SJSA1 (cell line): Measurements from ENCODE around the gene ABLIM3. TPM values are rescaled to one million over a fixed set of nuclear protein-coding genes. Genes with fewer than 3 reads are reported as not detected.

Experiments used
- DNase-seq, 2 experiments: peaks; one replicate each; pipeline ENCODE4 v3.0.0-alpha.2; 2015 to 2020; ENCODE audit warnings: low spot score in 2 of 2, low read depth in 1 of 2
- H3K27ac ChIP-seq: fragments of 250-450 bp; sonication (Bioruptor Pico); 2 replicates; pipeline ENCODE4 v1.5.1; 2020; ENCODE audit warnings: mild to moderate bottlenecking, moderate library complexity
- H3K27me3 ChIP-seq: fragments of 250-450 bp; sonication (Bioruptor Pico); replicated peaks from 2 replicates; pipeline ENCODE4 v1.5.1; 2020; ENCODE audit warnings: mild to moderate bottlenecking, moderate library complexity
- H3K36me3 ChIP-seq: fragments of 250-450 bp; sonication (Bioruptor Pico); 2 replicates; pipeline ENCODE4 v1.5.1; 2020; ENCODE audit warnings: mild to moderate bottlenecking
- H3K4me1 ChIP-seq: fragments of 250-450 bp; sonication (Bioruptor Pico); replicated peaks from 2 replicates; pipeline ENCODE4 v1.6.1; 2021; ENCODE audit warnings: mild to moderate bottlenecking
- H3K4me3 ChIP-seq: fragments of 250-450 bp; sonication (Bioruptor Pico); 2 replicates; pipeline ENCODE4 v1.5.1; 2020; ENCODE audit warnings: mild to moderate bottlenecking
- H3K9me3 ChIP-seq: fragments of 250-450 bp; sonication (Bioruptor Pico); replicated peaks from 2 replicates; pipeline ENCODE4 v1.5.1; 2020; ENCODE audit warnings: mild to moderate bottlenecking
- total RNA-seq: library from RNA; depleted of rRNA; stranded (reverse); fragments of >200 nt; shearing (Covaris generic); gene quantifications from 2 replicates; pipeline ENCODE4 v1.2.3, GENCODE V29; 2014

ABLIM3 gene
- total RNA-seq, 1 experiment from 2014 or later: 32.8 TPM

GRCh38 chr5:149228618-149229297 lies 87.5 kb downstream of the ABLIM3 start:
- H3K36me3 ChIP-seq: peaks cover 36% of the 10 kb centered on the region
- H3K27ac ChIP-seq: peak overlapping the region; percentile 40
- H3K4me3 ChIP-seq: no peak overlapping the region
- no peaks in the 10 kb centered on the region for H3K9me3 ChIP-seq
- DNase-seq: peak; percentile 84 to 87
- H3K4me1 ChIP-seq: peaks cover 34% of the 10 kb centered on the region
- H3K27me3 ChIP-seq: no peaks in the 10 kb centered on the region

GRCh38 chr5:149229298-149229937 lies 88.1 kb downstream of the ABLIM3 start:
- peaks cover 37% of the 10 kb centered on the region for H3K36me3 ChIP-seq
- peak overlapping the region; percentile 20; the same call in 1 of the 2 replicates for H3K27ac ChIP-seq
- DNase-seq: no peak
- H3K4me1 ChIP-seq: peaks cover 34% of the 10 kb centered on the region
- H3K9me3 ChIP-seq: no peaks in the 10 kb centered on the region
- H3K27me3 ChIP-seq: no peaks in the 10 kb centered on the region
- H3K4me3 ChIP-seq: no peak overlapping the region

GRCh38 chr5:149235841-149236240 lies 94.5 kb downstream of the ABLIM3 start:
- no peak for DNase-seq
- H3K9me3 ChIP-seq: no peaks in the 10 kb centered on the region
- no peak overlapping the region for H3K27ac ChIP-seq
- no peaks in the 10 kb centered on the region for H3K27me3 ChIP-seq
- peaks cover 75% of the 10 kb centered on the region for H3K36me3 ChIP-seq
- no peaks in the 10 kb centered on the region for H3K4me1 ChIP-seq
- H3K4me3 ChIP-seq: no peak overlapping the region

- DNase-seq: no peak
- Histone ChIP-seq H3K27ac (no peak overlapping the region), H3K36me3 (peaks cover 84% of the 10 kb centered on the region)
These were observed 96.4 kb downstream of the ABLIM3 start for GRCh38 chr5:149237662-149238061.

GRCh38 chr5:149238540-149238939 lies 97.2 kb downstream of the ABLIM3 start:
- Histone ChIP-seq H3K27ac (no peak overlapping the region), H3K36me3 (peaks cover 81% of the 10 kb centered on the region), H3K27me3 (no peaks in the 10 kb centered on the region), H3K4me1 (no peaks in the 10 kb centered on the region), H3K4me3 (no peak overlapping the region), H3K9me3 (no peaks in the 10 kb centered on the region)
- no peak for DNase-seq

More at GRCh38 chr5:149237662-149238061, 96.4 kb downstream of the ABLIM3 start:
- no peaks in the 10 kb centered on the region for H3K4me1 ChIP-seq
- H3K9me3 ChIP-seq: no peaks in the 10 kb centered on the region
- H3K27me3 ChIP-seq: no peaks in the 10 kb centered on the region
- H3K4me3 ChIP-seq: no peak overlapping the region

GRCh38 chr5:149239917-149240316 lies 98.6 kb downstream of the ABLIM3 start:
- Histone ChIP-seq H3K27ac (no peak overlapping the region), H3K36me3 (peaks cover 77% of the 10 kb centered on the region), H3K27me3 (no peaks in the 10 kb centered on the region), H3K9me3 (no peaks in the 10 kb centered on the region), H3K4me3 (no peak overlapping the region), H3K4me1 (no peaks in the 10 kb centered on the region)
- no peak for DNase-seq

GRCh38 chr5:149240354-149240998 lies 99.2 kb downstream of the ABLIM3 start:
- H3K4me3 ChIP-seq: no peak overlapping the region
- no peaks in the 10 kb centered on the region for H3K4me1 ChIP-seq
- no peaks in the 10 kb centered on the region for H3K27me3 ChIP-seq
- no peaks in the 10 kb centered on the region for H3K9me3 ChIP-seq
- DNase-seq: no peak
- H3K36me3 ChIP-seq: peaks cover 77% of the 10 kb centered on the region
- no peak overlapping the region for H3K27ac ChIP-seq

- DNase-seq: no peak
- no peaks in the 10 kb centered on the region for H3K9me3 ChIP-seq
- H3K36me3 ChIP-seq: peaks cover 80% of the 10 kb centered on the region
- no peaks in the 10 kb centered on the region for H3K27me3 ChIP-seq
- H3K4me1 ChIP-seq: no peaks in the 10 kb centered on the region
- H3K4me3 ChIP-seq: no peak overlapping the region
- H3K27ac ChIP-seq: no peak overlapping the region
These were observed 101.0 kb downstream of the ABLIM3 start for GRCh38 chr5:149242339-149242738.

- no peak for DNase-seq
- no peaks in the 10 kb centered on the region for H3K4me1 ChIP-seq
- H3K36me3 ChIP-seq: peaks cover 83% of the 10 kb centered on the region
- H3K27me3 ChIP-seq: no peaks in the 10 kb centered on the region
- no peak overlapping the region for H3K27ac ChIP-seq
- H3K9me3 ChIP-seq: no peaks in the 10 kb centered on the region
- no peak overlapping the region for H3K4me3 ChIP-seq
These were observed 105.6 kb downstream of the ABLIM3 start for GRCh38 chr5:149246906-149247305.

GRCh38 chr5:149247726-149248125 lies 106.4 kb downstream of the ABLIM3 start:
- Histone ChIP-seq H3K4me3 (no peak overlapping the region), H3K27ac (no peak overlapping the region), H3K36me3 (peaks cover 80% of the 10 kb centered on the region), H3K9me3 (no peaks in the 10 kb centered on the region), H3K4me1 (no peaks in the 10 kb centered on the region), H3K27me3 (no peaks in the 10 kb centered on the region)
- no peak for DNase-seq

GRCh38 chr5:149251546-149251945 lies 110.3 kb downstream of the ABLIM3 start:
- Histone ChIP-seq H3K9me3 (no peaks in the 10 kb centered on the region), H3K4me1 (peaks cover 13% of the 10 kb centered on the region), H3K27ac (no peak overlapping the region), H3K27me3 (no peaks in the 10 kb centered on the region), H3K4me3 (no peak overlapping the region), H3K36me3 (peaks cover 66% of the 10 kb centered on the region)
- no peak for DNase-seq

- Histone ChIP-seq H3K27me3 (no peaks in the 10 kb centered on the region), H3K4me3 (no peak overlapping the region), H3K4me1 (peaks cover 34% of the 10 kb centered on the region), H3K9me3 (no peaks in the 10 kb centered on the region), H3K27ac (no peak overlapping the region), H3K36me3 (peaks cover 40% of the 10 kb centered on the region)
- DNase-seq: no peak
These were observed 113.2 kb downstream of the ABLIM3 start for GRCh38 chr5:149254506-149254905.

- Histone ChIP-seq H3K36me3 (peaks cover 26% of the 10 kb centered on the region), H3K9me3 (no peaks in the 10 kb centered on the region), H3K27ac (peak overlapping the region; percentile 77), H3K4me3 (no peak overlapping the region), H3K27me3 (no peaks in the 10 kb centered on the region), H3K4me1 (peaks cover 34% of the 10 kb centered on the region)
- peak in 1 of 2 experiments; percentile 57 for DNase-seq
These were observed 115.2 kb downstream of the ABLIM3 start for GRCh38 chr5:149256451-149256850.

GRCh38 chr5:149257131-149257530 lies 115.8 kb downstream of the ABLIM3 start:
- H3K4me1 ChIP-seq: peaks cover 34% of the 10 kb centered on the region
- H3K4me3 ChIP-seq: no peak overlapping the region
- peak overlapping the region; percentile 77 for H3K27ac ChIP-seq
- H3K9me3 ChIP-seq: no peaks in the 10 kb centered on the region
- peaks cover 22% of the 10 kb centered on the region for H3K36me3 ChIP-seq
- H3K27me3 ChIP-seq: no peaks in the 10 kb centered on the region
- no peak for DNase-seq
